HG03139 (cell line): ENCODE measurements around the gene SLC36A1.

Experiments
- ATAC-seq: cut with Tn5 transposase; IDR thresholded peaks from one replicate; pipeline ENCODE4 v1.9.1; 2021; ENCODE audit not compliant: unreplicated experiment

SLC36A1 gene

GRCh38 chr5:151451626-151452520, 4.5 kb downstream of the SLC36A1 start:
- no peak for ATAC-seq

- no peak for ATAC-seq
These were observed 6.8 kb downstream of the SLC36A1 start for GRCh38 chr5:151454166-151454565.

- ATAC-seq = no peak
These were observed 7.5 kb downstream of the SLC36A1 start for GRCh38 chr5:151454889-151455288.

- ATAC-seq = no peak
These were observed 9.0 kb downstream of the SLC36A1 start for GRCh38 chr5:151456321-151456940.

GRCh38 chr5:151458314-151458713, 10.9 kb downstream of the SLC36A1 start:
- no peak for ATAC-seq

GRCh38 chr5:151459680-151460324, 12.4 kb downstream of the SLC36A1 start:
- ATAC-seq = no peak

GRCh38 chr5:151461312-151461711, 13.9 kb downstream of the SLC36A1 start:
- peak; percentile 92 for ATAC-seq

GRCh38 chr5:151463137-151464029, 16.0 kb downstream of the SLC36A1 start:
- ATAC-seq = no peak

GRCh38 chr5:151464101-151464500, 16.7 kb downstream of the SLC36A1 start:
- ATAC-seq = no peak

GRCh38 chr5:151465476-151465875, 18.1 kb downstream of the SLC36A1 start:
- no peak for ATAC-seq

GRCh38 chr5:151467576-151467975, 20.2 kb downstream of the SLC36A1 start:
- no peak for ATAC-seq

GRCh38 chr5:151469386-151469785, 22.0 kb downstream of the SLC36A1 start:
- ATAC-seq = no peak

GRCh38 chr5:151469992-151470391, 22.6 kb downstream of the SLC36A1 start:
- no peak for ATAC-seq

GRCh38 chr5:151470439-151470838, 23.0 kb downstream of the SLC36A1 start:
- ATAC-seq = no peak

- ATAC-seq = no peak
These were observed 23.9 kb downstream of the SLC36A1 start for GRCh38 chr5:151471276-151471675.

- no peak for ATAC-seq
These were observed 27.4 kb downstream of the SLC36A1 start for GRCh38 chr5:151474799-151475198.

- ATAC-seq = no peak
These were observed 28.0 kb downstream of the SLC36A1 start for GRCh38 chr5:151475388-151475787.

GRCh38 chr5:151476016-151476415, 28.6 kb downstream of the SLC36A1 start:
- ATAC-seq = no peak

GRCh38 chr5:151477101-151477500, 29.7 kb downstream of the SLC36A1 start:
- no peak for ATAC-seq

GRCh38 chr5:151480384-151481293, 33.2 kb downstream of the SLC36A1 start:
- ATAC-seq = no peak
